Fibroblast of pulmonary artery (primary cell): ENCODE measurements around the gene CBX7.
A peak's percentile ranks its signal among the peaks of the same experiment; 100 is the strongest.

ENCODE experiments used
- DNase-seq: peaks from one replicate; pipeline ENCODE4 v3.0.0-alpha.2; 2010; ENCODE audit warnings: low read depth
- H3K4me3 ChIP-seq: replicated peaks from 2 replicates; pipeline ENCODE4 v1.5.1; 2011; ENCODE audit warnings: low read depth, mild to moderate bottlenecking, control low read depth, low read length, moderate library complexity
- TF ChIP-seq, protein P1 (sequence below): IDR thresholded peaks from 2 replicates; pipeline ENCODE4 v1.5.1; 2011; ENCODE audit warnings: mild to moderate bottlenecking, control low read depth, low read length, inconsistent platforms; ENCODE audit errors: missing control alignments

Gene CBX7

GRCh38 chr22:39146256-39147101 is 6.0 kb downstream of the CBX7 start:
- no peak overlapping the region for H3K4me3 ChIP-seq
- TF ChIP-seq, protein P1, sequence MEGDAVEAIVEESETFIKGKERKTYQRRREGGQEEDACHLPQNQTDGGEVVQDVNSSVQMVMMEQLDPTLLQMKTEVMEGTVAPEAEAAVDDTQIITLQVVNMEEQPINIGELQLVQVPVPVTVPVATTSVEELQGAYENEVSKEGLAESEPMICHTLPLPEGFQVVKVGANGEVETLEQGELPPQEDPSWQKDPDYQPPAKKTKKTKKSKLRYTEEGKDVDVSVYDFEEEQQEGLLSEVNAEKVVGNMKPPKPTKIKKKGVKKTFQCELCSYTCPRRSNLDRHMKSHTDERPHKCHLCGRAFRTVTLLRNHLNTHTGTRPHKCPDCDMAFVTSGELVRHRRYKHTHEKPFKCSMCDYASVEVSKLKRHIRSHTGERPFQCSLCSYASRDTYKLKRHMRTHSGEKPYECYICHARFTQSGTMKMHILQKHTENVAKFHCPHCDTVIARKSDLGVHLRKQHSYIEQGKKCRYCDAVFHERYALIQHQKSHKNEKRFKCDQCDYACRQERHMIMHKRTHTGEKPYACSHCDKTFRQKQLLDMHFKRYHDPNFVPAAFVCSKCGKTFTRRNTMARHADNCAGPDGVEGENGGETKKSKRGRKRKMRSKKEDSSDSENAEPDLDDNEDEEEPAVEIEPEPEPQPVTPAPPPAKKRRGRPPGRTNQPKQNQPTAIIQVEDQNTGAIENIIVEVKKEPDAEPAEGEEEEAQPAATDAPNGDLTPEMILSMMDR = no peak
- DNase-seq = no peak

GRCh38 chr22:39144101-39144767 is 8.2 kb downstream of the CBX7 start:
- DNase-seq = peak; percentile 29
- peak overlapping the region; percentile 91 for H3K4me3 ChIP-seq
- TF ChIP-seq, protein P1 = no peak

- TF ChIP-seq, protein P1 = no peak
- no peak for DNase-seq
- H3K4me3 ChIP-seq = no peak overlapping the region
Measured at GRCh38 chr22:39142088-39142680, 10.3 kb downstream of the CBX7 start.

DNA sequence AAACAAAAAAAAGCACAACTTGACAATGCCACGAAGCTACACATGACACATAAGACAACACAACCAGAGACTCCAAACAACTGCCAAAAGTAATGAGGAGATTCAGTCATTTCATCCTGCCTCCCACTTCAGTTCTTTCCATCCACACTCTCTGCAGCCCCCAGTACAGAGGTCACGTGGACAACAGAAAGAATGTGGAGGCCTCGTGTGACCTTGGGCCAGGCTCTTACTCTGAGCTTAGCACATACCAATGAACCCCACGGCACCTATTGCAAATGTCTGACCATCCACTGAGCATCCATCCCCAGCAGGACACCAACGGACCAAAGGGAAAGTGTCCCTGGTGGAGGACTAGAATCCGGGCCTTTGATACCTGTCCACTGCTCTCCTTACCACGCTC is 12.5 kb downstream of the CBX7 start:
- no peak overlapping the region for H3K4me3 ChIP-seq
- DNase-seq = no peak
- TF ChIP-seq, protein P1 = no peak

- H3K4me3 ChIP-seq = no peak overlapping the region
- DNase-seq = no peak
- TF ChIP-seq, protein P1 = no peak
Measured at GRCh38 chr22:39138357-39138997, 14.0 kb downstream of the CBX7 start.

- no peak for DNase-seq
- TF ChIP-seq, protein P1 = no peak
- no peak overlapping the region for H3K4me3 ChIP-seq
Measured at GRCh38 chr22:39136317-39136716, 16.2 kb downstream of the CBX7 start.
